Measurements from ENCODE around the gene DOK5. TPM values are rescaled to one million over a fixed set of nuclear protein-coding genes. Genes with fewer than 3 reads are reported as not detected.

Gene DOK5
- total and polyA plus RNA-seq, 2 donors (not counting 3 experiments of a cell fraction or from before 2014, with no cell fraction given), result 3.5 to 14.2 TPM

DNA sequence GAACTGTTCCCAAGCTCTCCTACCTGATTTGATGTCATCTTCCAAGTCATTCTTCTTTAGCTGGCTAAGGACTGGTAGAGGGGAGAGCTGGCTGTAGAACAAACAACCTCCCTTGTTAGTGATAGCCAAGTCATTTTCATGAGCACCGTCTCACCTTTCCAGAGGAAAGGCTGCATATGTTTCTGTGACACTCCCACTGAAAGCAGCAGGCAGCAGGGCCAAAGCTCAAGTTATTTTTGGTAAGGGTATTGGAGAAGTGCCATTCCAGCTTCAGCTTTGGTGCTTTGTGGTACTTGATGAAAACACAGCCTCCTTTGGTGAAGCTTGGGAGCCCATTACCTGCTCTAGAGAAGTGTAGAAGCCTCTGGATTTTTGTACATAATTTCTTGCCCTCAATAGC lies 5.4 kb upstream of the DOK5 start:
- H2AFZ ChIP-seq (ENCODE audit: low read depth, low read length), result no peak overlapping the region
- CTCF ChIA-PET, result interaction anchor here (1.1 kb wide), 1 partner anchor 118 kb away, joined by 4 read pairs; no protein-coding TSS in a partner anchor
- H3K9me3 ChIP-seq (replicated peaks; ENCODE audit: control insufficient read depth, insufficient read depth, low read length), result no peaks in the 10 kb centered on the region
- FAIRE-seq, result no peak
- TF ChIP-seq, protein P1, sequence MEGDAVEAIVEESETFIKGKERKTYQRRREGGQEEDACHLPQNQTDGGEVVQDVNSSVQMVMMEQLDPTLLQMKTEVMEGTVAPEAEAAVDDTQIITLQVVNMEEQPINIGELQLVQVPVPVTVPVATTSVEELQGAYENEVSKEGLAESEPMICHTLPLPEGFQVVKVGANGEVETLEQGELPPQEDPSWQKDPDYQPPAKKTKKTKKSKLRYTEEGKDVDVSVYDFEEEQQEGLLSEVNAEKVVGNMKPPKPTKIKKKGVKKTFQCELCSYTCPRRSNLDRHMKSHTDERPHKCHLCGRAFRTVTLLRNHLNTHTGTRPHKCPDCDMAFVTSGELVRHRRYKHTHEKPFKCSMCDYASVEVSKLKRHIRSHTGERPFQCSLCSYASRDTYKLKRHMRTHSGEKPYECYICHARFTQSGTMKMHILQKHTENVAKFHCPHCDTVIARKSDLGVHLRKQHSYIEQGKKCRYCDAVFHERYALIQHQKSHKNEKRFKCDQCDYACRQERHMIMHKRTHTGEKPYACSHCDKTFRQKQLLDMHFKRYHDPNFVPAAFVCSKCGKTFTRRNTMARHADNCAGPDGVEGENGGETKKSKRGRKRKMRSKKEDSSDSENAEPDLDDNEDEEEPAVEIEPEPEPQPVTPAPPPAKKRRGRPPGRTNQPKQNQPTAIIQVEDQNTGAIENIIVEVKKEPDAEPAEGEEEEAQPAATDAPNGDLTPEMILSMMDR (IDR thresholded peaks at IDR 0.05; ENCODE audit: extremely low read depth in 1 of 2, insufficient read depth in 1 of 2, low read depth in 1 of 2, low read length in 2 of 2), result no peak
- TF ChIP-seq FOS (IDR thresholded peaks at IDR 0.05; ENCODE audit: borderline replicate concordance, insufficient read depth, low read length) (no peak), EZH2 (IDR thresholded peaks at IDR 0.05; ENCODE audit: borderline replicate concordance, low read depth, low read length, severe bottlenecking) (no peak), JUN (IDR thresholded peaks at IDR 0.05; ENCODE audit: borderline replicate concordance, insufficient read depth, insufficient read length, low read depth) (no peak), POLR2AphosphoS5 (IDR thresholded peaks at IDR 0.05; ENCODE audit: insufficient read depth, low read depth, low read length) (no peak), GATA2 (IDR thresholded peaks at IDR 0.05; ENCODE audit: insufficient read depth, insufficient read length, low read depth, low read length) (no peak), POLR2A (IDR thresholded peaks at IDR 0.05; ENCODE audit: low read depth, low read length) (no peak), MYC (IDR thresholded peaks at IDR 0.05; ENCODE audit: low read depth, low read length) (no peak)
- TF ChIP-seq, protein P2, sequence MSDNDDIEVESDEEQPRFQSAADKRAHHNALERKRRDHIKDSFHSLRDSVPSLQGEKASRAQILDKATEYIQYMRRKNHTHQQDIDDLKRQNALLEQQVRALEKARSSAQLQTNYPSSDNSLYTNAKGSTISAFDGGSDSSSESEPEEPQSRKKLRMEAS (IDR thresholded peaks at IDR 0.05; ENCODE audit: insufficient read depth, insufficient read length), result no peak
- no peaks in the 10 kb centered on the region for H3K9me1 ChIP-seq (replicated peaks; ENCODE audit: control insufficient read depth, extremely low read depth, insufficient read depth, low read length)
- no peaks in the 10 kb centered on the region for H3K36me3 ChIP-seq (ENCODE audit: control insufficient read depth in 2 of 2, extremely low read depth in 1 of 2, insufficient read depth in 2 of 2, low read length in 2 of 2)
- no peak overlapping the region for H3K4me2 ChIP-seq (ENCODE audit: insufficient read depth, low read length)
- no peak overlapping the region for H3K9ac ChIP-seq (replicated peaks; ENCODE audit: extremely low read depth, insufficient read depth, low read length)
- intact Hi-C loops (cut with micrococcal nuclease) (no loop called here), dilution Hi-C loops (cut with MboI; ENCODE audit: extremely low pct_ligation_motif_present, low sequenced_read_pairs) (no loop called here)
- H3K4me1 ChIP-seq (ENCODE audit: control insufficient read depth, extremely low read depth, insufficient read depth, low read length), result no peaks in the 10 kb centered on the region
- no peak for DNase-seq (ENCODE audit: low read depth, low spot score)
- no peaks in the 10 kb centered on the region for H4K20me1 ChIP-seq (replicated peaks; ENCODE audit: control insufficient read depth, extremely low read depth, insufficient read depth, low read length)
- peaks cover 0 to 2% of the 10 kb centered on the region in 2 experiments for H3K27me3 ChIP-seq (ENCODE audit: control insufficient read depth in 2 of 2, insufficient read depth in 2 of 2, low read length in 2 of 2)
- H3K79me2 ChIP-seq (ENCODE audit: control insufficient read depth, insufficient read depth, low read length), result no peaks in the 10 kb centered on the region
- POLR2A ChIA-PET, result no interaction called here
- BruUV-seq (replicated peaks), result no TSS peak
- no peak overlapping the region for H3K27ac ChIP-seq (ENCODE audit: insufficient read depth, low read depth, low read length)
- no peak overlapping the region for H3K4me3 ChIP-seq (replicated peaks in 1 of 3; ENCODE audit: insufficient read depth in 1 of 3, low read depth in 1 of 3, low read length in 3 of 3)
